Measurements from ENCODE around the gene RNF14.

- no peak for TF ChIP-seq EP300 (IDR thresholded peaks at IDR 0.05; ENCODE audit: borderline replicate concordance)
- TF ChIP-seq FOXM1 (IDR thresholded peaks at IDR 0.05; ENCODE audit: borderline replicate concordance, low read depth), result no peak
- no peak for TF ChIP-seq YY1 (IDR thresholded peaks at IDR 0.05; ENCODE audit: low read depth)
- no peak for TF ChIP-seq USF1 (IDR thresholded peaks at IDR 0.05)
- no peak for TF ChIP-seq EGR1 (IDR thresholded peaks at IDR 0.05)
- no peak for TF ChIP-seq TCF12 (IDR thresholded peaks at IDR 0.05; ENCODE audit: low read depth)
Measured at GRCh38 chr5:141926434-141926833, 42.5 kb upstream of the RNF14 start.
